Osteoblast (primary cell): Measurements from ENCODE around the gene PACSIN1. TPM values are rescaled to one million over a fixed set of nuclear protein-coding genes. Genes with fewer than 3 reads are reported as not detected.

ENCODE experiments used
- DNase-seq: peaks from one replicate; pipeline ENCODE4 v3.0.0; 2011; ENCODE audit warnings: low spot score, mixed read lengths; ENCODE audit not compliant: insufficient read length; ENCODE audit errors: missing footprints
- H2AFZ ChIP-seq: 2 replicates; pipeline ENCODE4 v1.6.0; 2011; ENCODE audit warnings: mild to moderate bottlenecking, low read length
- H3K27ac ChIP-seq: 2 replicates; pipeline ENCODE4 v1.5.1; 2011; ENCODE audit warnings: mild to moderate bottlenecking, low read depth, low read length, moderate library complexity
- H3K27me3 ChIP-seq: 2 replicates; pipeline ENCODE4 v1.6.0; 2012; ENCODE audit warnings: mild to moderate bottlenecking, control low read depth, inconsistent platforms, low read length, moderate library complexity; ENCODE audit not compliant: insufficient read depth
- H3K36me3 ChIP-seq: 2 replicates; pipeline ENCODE4 v1.5.1; 2011; ENCODE audit warnings: mild to moderate bottlenecking, low read length, control low read depth, moderate library complexity; ENCODE audit not compliant: insufficient read depth
- H3K4me1 ChIP-seq: 2 replicates; pipeline ENCODE4 v1.5.1; 2011; ENCODE audit warnings: mild to moderate bottlenecking, low read length, control low read depth, moderate library complexity; ENCODE audit not compliant: insufficient read depth
- H3K4me2 ChIP-seq: 2 replicates; pipeline ENCODE4 v1.6.0; 2011; ENCODE audit warnings: mild to moderate bottlenecking, low read length; ENCODE audit not compliant: insufficient read depth
- H3K4me3 ChIP-seq: fragments of 200-600 bp; sonication (generic); 3 replicates; pipeline ENCODE4 v1.5.1; 2012; ENCODE audit warnings: mild to moderate bottlenecking, low read length, inconsistent platforms; ENCODE audit not compliant: insufficient read depth
- H3K79me2 ChIP-seq: 2 replicates; pipeline ENCODE4 v1.6.0; 2012; ENCODE audit warnings: mild to moderate bottlenecking, low read length, control low read depth, inconsistent platforms; ENCODE audit not compliant: insufficient read depth
- H3K9me3 ChIP-seq: 2 replicates; pipeline ENCODE4 v1.5.1; 2011; ENCODE audit warnings: low read depth, low read length, control low read depth
- H4K20me1 ChIP-seq: 2 replicates; pipeline ENCODE4 v1.6.0; 2012; ENCODE audit warnings: mild to moderate bottlenecking, low read length, control low read depth; ENCODE audit not compliant: insufficient read depth
- total RNA-seq: library from RNA; depleted of rRNA; stranded (reverse); fragments of >200 nt; gene quantifications from 2 replicates; pipeline ENCODE4 v1.2.3, GENCODE V29; 2012
- TF ChIP-seq, protein P1 (sequence below): IDR thresholded peaks from 2 replicates; pipeline ENCODE4 v1.5.1; 2011; ENCODE audit warnings: mild to moderate bottlenecking, low read depth, low read length, moderate library complexity; ENCODE audit errors: extremely low read depth

The PACSIN1 gene
- total RNA-seq, 1 donor, result not detected

DNA sequence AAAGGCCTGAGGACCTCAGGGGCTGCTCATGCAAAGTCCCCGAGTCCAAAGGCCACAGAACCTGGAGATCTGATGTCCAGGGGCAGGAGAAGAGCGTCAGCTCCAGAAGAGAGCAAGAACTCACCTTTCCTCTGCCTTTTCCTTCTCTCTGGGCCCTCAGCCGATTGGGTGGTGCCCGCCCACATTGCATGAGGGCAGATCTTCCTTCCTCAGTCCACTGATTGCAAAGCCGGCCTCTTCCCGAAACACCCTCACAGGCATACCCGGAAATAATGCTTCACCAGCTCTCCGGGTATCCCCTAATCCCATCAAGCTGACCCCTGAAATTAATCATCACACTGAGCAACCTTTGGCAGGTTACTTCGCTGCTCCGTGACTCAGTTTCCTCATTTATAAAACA, 56.9 kb downstream of the PACSIN1 start:
- Histone ChIP-seq H3K36me3 (no peaks in the 10 kb centered on the region), H2AFZ (no peak overlapping the region), H3K4me2 (no peak overlapping the region), H3K9me3 (no peaks in the 10 kb centered on the region), H3K27ac (no peak overlapping the region), H3K4me3 (no peak overlapping the region), H4K20me1 (no peaks in the 10 kb centered on the region), H3K79me2 (no peaks in the 10 kb centered on the region), H3K27me3 (no peaks in the 10 kb centered on the region), H3K4me1 (peaks cover 4% of the 10 kb centered on the region)
- TF ChIP-seq, protein P1, sequence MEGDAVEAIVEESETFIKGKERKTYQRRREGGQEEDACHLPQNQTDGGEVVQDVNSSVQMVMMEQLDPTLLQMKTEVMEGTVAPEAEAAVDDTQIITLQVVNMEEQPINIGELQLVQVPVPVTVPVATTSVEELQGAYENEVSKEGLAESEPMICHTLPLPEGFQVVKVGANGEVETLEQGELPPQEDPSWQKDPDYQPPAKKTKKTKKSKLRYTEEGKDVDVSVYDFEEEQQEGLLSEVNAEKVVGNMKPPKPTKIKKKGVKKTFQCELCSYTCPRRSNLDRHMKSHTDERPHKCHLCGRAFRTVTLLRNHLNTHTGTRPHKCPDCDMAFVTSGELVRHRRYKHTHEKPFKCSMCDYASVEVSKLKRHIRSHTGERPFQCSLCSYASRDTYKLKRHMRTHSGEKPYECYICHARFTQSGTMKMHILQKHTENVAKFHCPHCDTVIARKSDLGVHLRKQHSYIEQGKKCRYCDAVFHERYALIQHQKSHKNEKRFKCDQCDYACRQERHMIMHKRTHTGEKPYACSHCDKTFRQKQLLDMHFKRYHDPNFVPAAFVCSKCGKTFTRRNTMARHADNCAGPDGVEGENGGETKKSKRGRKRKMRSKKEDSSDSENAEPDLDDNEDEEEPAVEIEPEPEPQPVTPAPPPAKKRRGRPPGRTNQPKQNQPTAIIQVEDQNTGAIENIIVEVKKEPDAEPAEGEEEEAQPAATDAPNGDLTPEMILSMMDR, result no peak
- DNase-seq, result no peak

DNA sequence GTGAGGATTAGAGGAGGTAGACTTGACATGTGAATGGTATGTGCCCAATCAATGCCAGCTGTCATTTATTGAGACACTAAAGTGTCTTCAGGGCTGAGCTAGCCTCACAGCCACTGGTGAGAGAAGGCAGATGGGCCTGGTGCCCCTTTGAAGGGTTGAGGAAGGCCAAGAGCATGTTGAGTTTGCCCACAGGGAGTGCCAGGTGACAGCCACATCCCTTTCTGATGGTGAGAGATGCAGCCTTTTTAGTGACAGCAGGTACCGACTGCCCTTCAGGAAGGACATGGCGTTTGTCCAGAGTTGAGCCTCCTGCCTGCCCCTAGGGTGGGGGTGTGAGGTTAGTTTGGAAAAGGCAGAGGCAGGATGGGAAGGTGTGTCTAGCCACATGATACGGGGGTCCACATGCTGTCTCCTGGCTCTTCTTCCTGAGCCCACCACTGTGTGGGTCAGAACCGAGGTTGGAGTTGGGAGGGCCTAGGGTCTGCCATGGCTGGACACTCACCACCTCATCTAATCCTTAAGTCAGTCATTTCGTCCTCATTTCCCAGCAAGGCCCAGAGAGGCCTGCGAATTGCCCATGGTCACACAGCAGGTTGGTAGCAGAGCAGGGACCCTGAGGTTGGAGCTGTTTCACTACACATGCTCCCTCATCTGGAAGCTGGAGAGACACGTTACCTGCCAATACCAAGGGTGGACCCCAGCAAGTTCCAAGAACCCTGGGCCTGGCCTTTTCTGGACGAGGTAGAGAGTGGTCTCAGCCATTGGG, 57.7 kb downstream of the PACSIN1 start:
- Histone ChIP-seq H3K79me2 (no peaks in the 10 kb centered on the region), H3K4me2 (no peak overlapping the region)
- TF ChIP-seq, protein P1, result no peak

DNA sequence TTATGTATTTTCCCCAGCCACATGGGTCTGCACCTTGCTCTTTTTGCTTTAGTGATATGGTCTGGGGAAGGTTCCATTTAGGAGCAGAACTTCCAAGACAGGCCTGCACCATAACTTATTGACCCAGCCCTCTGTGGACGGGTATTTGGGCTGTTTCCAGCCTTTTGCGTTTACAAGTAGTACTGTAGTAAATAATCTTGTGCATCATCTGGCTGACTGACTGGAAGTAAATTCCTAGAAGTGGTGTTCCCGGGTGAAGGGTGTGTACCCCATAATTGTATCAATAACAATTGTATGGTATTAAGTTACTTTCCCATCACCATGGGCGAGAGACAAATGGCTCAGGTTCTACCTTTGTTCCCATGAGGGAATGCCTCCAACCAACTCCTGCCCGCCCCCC, 58.6 kb downstream of the PACSIN1 start:
- TF ChIP-seq, protein P1, result no peak
- Histone ChIP-seq H3K4me1 (peaks cover 4% of the 10 kb centered on the region), H4K20me1 (no peaks in the 10 kb centered on the region), H3K79me2 (no peaks in the 10 kb centered on the region), H3K36me3 (no peaks in the 10 kb centered on the region), H3K4me2 (no peak overlapping the region), H2AFZ (no peak overlapping the region), H3K4me3 (no peak overlapping the region), H3K27me3 (no peaks in the 10 kb centered on the region), H3K9me3 (no peaks in the 10 kb centered on the region), H3K27ac (no peak overlapping the region)
- peak; percentile 48 for DNase-seq

More for the DNA sequence above, 57.7 kb downstream of the PACSIN1 start:
- no peaks in the 10 kb centered on the region for H3K27me3 ChIP-seq
- no peaks in the 10 kb centered on the region for H3K36me3 ChIP-seq
- H4K20me1 ChIP-seq, result no peaks in the 10 kb centered on the region
- H3K9me3 ChIP-seq, result no peaks in the 10 kb centered on the region
- H3K27ac ChIP-seq, result no peak overlapping the region
- H2AFZ ChIP-seq, result no peak overlapping the region
- peak; percentile 70 for DNase-seq
- peaks cover 4% of the 10 kb centered on the region for H3K4me1 ChIP-seq
- H3K4me3 ChIP-seq, result no peak overlapping the region

DNA sequence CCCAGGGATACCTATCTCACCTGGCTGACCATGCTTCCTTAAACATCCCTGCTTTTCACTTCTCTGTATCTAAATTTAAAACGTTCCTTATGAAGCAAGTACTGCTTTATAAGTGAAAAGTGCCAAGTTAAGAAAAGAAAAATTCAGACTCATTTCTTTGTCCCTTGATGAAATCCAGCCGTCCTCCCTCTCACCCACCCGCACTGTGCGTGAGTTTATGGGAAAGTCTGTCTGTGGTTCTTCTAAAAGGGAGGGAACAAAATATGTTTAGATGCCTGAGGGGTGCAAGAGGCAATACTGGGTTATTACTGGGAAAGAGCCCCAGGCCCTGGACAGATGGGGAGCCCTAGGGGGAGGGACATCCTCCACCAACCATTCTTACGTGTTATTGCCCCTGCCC, 59.1 kb downstream of the PACSIN1 start:
- Histone ChIP-seq H3K36me3 (no peaks in the 10 kb centered on the region), H3K4me1 (peaks cover 4% of the 10 kb centered on the region), H3K9me3 (no peaks in the 10 kb centered on the region), H3K4me2 (no peak overlapping the region), H3K4me3 (no peak overlapping the region), H3K27me3 (no peaks in the 10 kb centered on the region), H2AFZ (no peak overlapping the region), H3K79me2 (no peaks in the 10 kb centered on the region), H4K20me1 (no peaks in the 10 kb centered on the region), H3K27ac (no peak overlapping the region)
- TF ChIP-seq, protein P1, result no peak
- peak; percentile 52 for DNase-seq
